Stimulated activated CD4-positive, alpha-beta T cell treated with anti-CD3 and anti-CD28 coated beads, Interleukin-1b, Interleukin-23, amount 100 ng/mL, for 24 hours (primary cell): ENCODE data around the gene RALGPS1.
"Not testable (repeated sequence)": the region's sequence is repeated elsewhere in the genome, so short reads cannot be mapped to it uniquely, and the experiment has no call there.

Experiments
- DNase-seq, 4 experiments: peaks; one replicate each; pipeline ENCODE4 v3.0.0-alpha.2; 2020; ENCODE audit warnings: low read depth in 4 of 4, low spot score in 1 of 4

The RALGPS1 gene

DNA sequence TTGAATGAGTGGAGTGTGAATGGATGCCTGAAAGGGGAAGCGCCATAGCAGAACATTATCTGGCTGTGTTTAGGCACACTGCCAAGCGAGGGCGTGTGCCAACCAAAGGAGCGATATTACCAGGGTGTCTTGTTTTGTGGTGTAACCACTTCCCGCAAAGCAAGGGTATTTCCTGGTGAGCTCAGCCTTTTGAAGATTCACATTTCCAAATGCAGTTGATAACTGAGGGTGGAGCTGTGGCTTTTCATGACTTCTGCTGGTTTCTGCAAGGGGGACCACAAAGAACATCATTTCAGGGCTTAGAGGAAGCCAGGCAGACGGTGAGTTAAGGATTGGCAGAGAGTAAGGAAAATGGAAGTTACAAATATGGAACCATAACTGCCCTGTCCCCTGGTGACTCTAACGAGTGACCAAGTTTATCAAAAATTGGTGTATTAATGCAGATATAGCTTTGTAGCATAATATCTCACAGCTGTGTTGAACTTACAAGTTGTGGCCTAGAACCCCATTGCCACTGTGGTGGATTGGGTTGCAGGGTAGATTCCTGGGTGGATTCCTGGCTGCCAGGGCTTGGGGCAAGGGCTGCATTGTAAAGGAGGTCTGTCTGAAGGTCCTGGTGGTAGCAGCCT, 71.4 kb downstream of the RALGPS1 start:
- DNase-seq: peak; percentile 50 to 72 (median 56)

DNA sequence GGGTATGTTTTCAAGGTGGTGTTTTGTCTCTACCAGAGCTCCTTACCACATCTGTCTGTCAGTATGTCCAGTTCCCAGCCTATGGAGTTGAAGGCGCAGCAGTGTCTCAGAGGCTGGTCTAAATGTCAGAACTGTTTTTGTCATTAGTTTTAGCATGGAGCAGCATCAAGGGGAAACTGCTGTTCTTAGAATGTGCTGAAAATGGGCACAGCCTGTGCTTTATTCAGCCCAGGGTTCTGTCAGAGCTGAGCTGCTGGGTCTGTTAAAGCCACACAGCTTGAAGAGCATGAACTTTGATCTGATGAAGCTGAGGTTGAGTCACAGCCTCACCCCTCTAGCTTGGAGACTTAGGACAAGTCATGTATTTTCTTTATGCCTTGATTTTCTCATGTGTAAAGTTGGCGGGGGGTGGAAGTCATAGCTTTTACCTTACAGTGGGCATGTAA, 71.9 kb downstream of the RALGPS1 start:
- DNase-seq: no peak

DNA sequence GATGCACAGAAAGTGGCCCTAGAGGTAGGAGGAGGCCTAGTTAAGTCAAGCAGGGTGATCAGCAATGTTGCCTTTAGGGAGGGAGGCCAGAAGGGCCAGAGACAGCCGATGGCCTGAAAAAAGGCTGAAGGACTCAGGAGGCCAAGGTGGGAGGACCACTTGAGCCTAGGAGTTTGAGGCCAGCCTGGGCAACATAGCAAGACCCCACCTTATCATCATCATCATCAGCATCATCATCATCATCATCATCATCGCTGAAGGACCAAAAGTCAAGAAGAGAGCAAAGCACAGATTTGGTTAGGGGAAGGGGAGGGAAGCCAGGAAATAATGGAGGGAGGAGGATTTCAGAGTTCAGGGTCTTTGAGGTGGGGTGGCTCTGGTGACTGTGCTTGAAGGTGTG, 74.3 kb downstream of the RALGPS1 start:
- no peak for DNase-seq

DNA sequence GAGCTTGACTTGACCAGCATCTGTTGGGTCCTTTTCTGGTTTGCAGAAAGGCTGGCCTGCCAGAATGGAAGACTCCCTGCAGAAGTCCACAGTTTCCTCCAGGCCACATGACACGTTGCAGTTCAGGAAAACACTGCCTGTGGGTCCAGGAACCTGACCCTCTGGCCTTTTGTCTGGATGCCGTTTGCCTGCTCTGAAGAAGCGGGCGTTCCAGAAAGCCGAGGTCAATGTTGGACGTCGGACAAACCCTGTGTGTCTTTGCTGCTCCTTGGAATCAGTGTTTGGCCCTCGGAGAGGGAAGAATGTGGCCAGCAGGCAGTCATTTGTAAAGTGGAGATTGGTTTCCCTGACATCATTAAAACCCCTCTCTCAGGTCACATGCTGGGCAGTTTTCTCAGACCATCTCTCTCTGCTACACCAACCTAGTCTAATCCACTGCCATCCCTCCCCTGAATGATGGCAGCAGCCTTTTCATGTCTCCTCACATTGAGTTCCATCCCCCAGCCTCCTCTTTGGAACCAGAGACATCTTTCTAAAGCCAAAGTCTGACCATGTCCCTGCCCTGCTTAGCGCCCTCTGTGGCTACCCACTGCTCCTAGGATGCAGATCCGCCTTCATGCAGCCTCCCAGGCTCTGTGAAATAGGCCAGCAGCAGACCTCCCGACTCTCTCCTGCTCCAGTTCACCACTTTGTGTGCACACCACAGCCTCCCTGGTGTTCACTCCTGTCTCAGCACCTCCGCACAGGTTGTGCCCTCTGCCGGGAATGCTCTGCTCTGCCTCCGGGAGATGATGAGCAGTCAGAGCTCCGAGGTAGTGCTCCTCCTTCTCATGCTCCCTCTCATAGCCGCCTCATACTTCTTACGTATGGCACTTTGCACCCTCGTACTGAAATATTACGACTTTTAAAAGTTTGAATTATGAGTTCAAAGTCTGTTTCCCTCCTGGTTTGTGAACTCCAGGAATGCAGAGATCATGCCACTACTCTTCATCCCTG, 75.6 kb downstream of the RALGPS1 start:
- no peak for DNase-seq

DNA sequence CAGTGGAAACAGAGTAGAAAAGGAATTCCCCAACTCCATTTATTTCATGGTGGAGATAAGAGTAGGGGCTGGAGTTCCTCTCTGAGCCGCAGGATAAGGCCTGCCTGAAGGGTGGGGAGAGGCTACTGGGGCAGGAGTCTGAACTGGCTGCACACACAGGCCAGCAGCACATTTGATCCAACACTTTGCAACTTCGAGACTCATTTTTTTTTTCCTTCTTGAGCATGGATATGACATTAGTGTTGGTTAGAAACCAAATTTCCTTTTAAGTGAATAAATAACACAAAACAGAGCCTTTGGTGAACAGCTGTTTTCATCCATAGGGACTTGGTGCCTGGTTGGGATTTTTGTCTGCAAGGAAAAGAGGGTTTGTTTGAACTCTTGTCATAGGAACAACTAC, 76.6 kb downstream of the RALGPS1 start:
- DNase-seq: no peak

DNA sequence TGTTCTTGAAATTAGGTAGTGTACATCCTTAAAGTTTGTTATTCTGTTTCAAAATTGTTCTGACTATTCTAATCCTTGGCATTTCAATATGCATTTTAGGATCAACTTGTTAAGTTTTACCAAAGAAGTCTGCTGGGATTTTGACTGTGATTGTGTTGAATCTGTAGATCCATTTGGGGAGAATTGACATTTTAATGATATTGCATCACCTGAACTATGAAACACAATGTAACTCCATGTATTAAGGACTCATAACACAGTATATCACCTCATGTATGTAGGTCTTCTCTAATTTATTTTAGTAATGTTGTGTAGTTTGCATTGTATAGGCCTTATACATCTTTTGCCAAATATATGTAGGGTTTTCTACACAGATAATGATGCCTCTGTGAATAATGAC, 77.8 kb downstream of the RALGPS1 start:
- no peak for DNase-seq

DNA sequence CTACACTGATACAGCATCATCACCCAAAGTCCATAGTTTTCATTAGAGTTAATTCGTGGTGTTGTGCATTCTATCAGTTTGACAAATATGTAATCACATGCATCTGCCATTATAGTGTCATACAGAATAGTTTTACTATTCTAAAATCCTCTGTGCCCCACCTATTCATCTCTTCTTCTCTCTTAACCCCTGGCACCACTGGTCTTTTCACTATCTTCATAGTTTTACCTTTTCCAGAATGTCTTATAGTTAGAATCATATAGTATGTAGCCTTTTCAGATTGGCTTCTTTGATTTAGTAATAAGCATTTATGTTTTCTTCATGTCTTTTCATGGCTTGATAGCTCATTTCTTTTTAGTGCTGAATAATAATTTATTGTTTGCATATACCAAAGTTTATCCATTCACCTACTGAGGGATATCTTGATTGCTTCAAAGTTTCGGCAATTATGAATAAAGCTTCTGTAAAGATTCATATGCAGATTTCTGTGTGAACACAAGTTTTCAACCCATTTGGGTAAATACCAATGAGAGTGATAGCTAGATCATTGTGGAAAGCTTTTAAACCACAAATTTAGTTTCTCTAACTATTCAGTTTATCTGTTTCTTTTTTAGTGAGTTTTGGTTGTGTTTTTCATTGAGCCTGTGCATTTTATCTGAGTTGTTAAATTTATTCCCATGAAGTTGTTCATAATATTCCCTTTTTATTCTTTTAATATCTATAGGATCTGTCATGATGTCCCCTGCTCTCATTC, 84.9 kb downstream of the RALGPS1 start:
- no peak for DNase-seq

DNA sequence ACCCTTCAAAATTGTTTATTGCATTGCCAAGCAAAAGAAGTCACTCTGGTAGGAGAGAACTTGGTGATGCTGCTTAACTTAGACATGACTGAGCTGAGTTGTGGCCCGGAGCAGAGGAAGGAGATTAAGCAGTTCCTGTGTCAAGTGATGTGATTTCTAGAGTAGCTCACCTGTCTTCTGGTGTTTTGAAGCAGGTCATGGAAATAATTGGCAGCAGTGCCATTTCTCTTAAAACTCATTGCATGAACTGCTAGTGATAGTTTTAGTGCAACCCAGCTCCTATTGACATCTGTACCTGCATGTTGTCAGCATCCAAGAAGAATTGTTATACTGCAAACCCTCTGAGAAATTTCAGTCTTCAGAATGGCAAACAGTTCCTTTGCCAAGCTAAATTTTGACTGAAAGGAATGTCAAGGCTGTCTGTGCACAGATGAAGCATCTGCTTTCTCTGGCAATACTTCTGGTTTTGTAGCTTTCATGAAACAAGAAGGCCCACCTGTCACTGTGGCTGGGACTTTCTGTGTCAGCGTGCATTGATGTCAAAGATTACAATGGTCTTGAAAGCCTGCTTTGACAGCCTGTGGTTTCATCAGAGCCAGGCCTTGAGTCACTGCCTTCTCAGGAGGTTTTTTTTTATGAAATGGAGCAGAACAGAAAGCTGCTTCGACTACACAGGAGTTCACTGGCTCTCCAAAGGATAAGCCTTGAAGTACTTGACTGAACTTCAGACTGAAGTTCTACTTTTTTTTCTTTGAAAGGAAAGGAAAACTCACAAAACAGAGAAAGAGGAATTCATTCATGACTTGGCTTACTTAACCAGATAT, 90.6 kb downstream of the RALGPS1 start:
- peak; percentile 25 to 60 (median 44) for DNase-seq

DNA sequence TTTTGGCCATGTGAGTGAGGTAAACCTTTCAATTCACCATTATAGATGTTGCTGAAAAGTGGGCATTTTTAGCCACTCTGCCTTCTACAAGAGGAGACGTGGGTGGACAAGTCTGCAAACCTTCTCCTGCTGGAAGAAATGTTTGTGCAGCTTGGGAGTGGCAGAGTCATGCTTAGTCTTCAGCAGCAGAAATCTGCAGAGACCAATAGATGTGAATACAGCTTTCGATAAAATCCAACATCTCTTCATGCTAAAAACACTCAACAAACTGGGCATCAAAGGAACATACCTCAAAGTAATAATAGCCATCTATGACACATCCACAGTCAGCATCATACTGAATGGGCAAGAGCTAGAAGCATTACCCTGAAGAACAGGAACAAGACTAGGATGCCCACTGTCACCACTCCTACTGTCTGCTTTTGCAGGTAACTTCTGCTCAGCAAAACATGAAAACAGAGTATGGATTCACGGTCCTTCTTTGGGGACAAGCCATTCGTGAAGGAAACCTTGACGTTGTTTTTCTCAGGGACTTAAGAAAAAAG, 91.3 kb downstream of the RALGPS1 start:
- no peak for DNase-seq

DNA sequence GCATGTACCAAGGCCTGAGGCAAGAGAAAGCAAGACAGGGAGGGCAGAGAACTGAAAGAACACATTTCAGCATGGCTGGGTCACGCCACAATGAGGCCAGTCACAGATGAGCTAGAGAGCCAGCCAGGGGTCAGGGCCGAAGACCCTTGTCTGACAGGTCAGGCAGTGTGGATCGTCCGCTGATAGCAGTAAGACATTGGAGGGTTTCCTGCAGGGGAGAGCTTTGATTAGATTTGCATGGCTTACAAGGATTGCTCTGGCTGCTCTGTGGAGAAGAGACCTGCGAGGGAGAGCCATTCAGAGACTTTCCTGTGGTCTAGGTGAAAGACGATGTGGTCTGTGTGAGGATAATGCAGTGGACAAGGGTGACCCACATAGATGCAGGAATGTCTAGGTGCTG, 93.1 kb downstream of the RALGPS1 start:
- DNase-seq: no peak

DNA sequence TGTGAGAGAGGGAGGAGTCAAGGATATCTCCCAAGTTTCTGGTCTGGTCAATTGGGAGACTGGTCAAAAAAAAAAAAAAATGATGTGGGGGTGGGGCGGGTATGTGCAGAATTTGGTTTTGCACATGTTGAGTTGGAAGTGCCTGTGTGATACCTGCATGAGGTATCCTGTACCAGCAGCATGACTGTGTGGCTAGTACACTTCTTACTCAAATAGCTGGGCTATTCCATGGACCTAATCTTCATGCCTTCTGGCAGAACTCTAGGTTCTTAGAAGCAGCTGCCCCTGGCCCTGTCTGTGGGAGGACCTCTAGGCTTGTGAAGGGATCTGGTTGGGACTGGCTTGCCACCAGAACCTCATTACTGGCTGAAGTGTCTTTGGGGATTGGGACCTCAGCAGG, 93.5 kb downstream of the RALGPS1 start:
- DNase-seq: no peak

DNA sequence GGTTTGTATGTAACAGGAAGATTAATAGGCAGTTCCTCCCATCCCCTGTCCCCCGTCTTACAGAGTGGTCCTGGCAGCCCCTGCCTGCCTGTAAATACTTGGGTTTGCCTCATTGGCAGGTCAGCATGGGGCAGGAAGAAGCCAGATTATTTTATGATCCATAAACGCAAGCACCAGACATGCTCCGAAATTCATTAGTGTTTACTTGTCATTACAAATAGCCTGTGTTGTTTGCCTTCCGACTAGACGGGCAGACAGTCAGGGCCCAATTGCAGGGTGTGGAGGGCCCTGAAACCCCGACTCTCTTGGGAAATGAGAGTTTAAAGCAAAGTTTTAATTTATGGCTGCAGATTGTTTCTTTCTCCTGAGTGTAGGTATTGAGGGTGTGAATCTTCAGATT, 97.2 kb downstream of the RALGPS1 start:
- DNase-seq: no peak

DNA sequence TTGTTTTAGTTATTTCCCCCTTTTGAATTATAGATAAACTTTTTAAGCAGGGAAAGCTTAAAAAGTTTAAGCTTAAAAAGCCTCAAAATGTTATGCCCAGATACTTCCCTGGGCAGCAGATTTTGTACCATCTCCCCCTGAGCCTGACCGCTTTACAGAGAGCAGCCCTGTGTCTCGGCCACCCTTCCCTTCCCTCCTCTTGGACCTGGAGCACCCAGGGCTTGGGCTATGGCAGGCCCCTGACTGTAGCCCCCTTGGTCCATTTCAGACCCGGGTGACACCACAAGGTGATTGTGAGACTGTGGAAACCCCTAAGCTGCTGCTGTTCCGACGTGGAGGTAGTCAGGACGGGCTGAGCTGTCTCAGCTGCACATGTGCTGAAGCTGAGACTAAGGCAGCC, 97.7 kb downstream of the RALGPS1 start:
- no peak for DNase-seq

DNA sequence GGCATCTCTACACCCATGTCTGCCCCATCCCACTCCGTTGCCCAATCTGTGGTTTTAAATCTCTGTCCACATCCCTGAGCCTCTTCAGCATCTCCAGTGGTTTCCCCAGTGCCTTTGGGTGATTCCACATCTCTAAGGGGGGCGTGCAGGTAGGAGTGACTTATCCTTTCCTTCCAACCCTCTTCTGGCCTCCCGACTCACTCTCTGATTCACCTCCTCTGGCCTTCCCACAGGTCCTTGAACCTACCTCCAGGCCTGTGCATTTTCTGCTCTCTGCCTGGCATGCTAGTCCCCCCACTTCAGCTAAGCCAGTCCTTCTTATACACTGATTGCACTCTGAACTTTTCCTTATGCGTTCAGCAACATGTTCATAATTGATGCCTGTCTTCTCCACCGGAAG, 99.0 kb downstream of the RALGPS1 start:
- no peak for DNase-seq

DNA sequence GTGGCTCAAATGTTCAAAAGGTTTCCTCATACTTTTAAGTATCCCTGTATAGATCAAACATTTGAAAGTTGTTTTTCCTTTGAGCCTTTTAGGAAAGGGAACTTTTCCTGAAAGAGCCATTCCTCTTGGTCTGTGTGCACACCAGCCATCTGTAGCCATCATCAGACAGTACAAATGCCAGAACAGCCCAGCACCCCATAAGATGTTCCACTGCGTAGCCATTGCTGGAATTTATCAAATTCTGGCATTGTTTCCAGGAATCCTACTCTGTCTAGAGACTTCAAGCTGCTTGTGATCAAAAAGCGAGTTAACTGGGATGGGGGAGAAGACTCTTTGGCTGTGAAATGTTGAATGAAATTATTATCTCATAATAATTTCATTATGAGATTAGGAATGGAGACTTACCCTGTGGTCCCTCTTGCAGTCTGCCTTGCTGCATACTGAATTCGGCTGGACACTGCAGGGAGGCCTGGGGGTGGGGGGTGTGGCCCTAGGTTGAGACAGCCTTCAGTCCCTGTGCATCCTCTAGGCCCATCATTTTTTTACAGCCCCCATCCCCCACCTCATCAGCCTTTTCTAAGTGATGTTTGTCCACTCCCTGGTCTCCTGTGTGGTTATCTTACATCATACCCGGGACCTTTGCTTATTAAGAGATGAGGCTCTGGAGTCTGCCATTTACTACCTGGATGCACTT, 99.8 kb downstream of the RALGPS1 start:
- no peak for DNase-seq

DNA sequence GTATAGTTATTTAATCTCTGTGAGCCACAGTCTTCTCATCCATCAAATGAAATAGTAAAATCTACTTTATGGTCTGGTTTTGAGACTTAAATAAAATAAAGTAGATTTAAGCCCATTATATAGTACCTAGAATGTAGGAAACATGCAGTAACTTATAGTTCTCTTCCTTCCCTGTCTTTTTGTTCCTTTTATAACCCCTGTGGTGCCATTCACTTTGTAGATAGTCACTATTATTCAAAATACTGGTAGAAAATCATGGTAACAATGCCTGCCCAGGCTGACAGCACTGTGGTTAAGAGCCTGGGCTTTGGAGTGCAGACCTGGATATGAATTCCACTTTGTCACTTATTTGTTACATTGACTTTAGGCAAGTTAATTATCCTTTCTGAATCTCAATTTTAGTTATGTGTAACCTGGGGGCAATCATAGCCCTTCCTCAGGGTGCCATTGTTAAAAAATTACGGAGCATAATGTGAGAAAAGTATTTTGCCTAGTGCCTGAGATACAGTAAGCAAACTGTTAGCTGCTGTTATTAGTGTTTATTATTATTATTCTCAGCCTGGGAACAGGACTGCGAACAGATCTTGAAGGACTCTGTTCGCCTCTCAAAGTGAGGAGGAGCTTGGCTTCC, 100.4 kb downstream of the RALGPS1 start:
- DNase-seq: no peak

DNA sequence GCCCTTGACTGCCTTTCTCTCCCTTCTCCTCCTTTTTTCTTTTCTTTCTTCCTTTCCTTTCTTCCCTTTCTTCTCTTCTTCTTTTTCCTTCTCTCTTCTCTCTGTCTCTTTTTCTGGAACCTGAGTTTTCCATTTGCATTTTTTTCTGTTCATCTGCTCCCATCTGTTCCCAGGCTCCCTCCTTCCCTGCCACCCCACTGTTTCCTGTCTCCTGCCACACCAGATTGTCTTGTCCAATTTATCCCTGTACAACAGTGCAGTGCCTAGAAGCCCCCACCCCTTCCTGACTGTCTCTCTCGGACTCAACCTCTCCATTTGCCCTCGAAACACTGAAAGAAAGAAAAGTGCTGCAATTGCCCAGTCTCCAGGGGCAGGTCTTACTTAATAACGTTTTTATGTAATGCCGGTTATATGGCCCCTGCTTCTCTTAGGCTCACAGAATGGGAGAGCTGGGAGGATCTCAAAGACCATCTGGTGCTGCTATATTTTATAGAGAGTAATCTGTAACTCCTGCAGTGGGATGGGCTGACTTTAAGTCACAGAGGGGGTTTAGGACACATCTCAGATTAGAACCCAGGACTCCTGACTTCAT, 101.4 kb downstream of the RALGPS1 start:
- DNase-seq: no peak

DNA sequence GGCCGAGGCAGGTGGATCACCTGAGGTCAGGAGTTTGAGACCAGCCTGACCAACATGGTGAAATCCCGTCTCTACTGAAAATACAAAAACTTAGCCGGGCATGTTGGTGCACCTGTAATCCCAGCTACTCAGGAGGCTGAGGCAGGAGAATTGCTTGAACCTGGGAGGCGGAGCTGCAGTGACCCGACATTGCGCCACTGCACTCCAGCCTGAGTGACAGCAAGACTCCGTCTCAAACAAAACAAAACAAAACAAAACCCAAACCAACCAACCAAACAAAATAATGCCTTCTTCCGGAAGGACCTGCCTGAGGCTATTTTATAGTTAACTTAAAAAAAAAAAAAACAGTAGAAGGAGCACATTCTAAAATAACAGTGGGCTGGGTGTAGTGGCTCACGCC, 103.4 kb downstream of the RALGPS1 start:
- DNase-seq: not testable (repeated sequence)

DNA sequence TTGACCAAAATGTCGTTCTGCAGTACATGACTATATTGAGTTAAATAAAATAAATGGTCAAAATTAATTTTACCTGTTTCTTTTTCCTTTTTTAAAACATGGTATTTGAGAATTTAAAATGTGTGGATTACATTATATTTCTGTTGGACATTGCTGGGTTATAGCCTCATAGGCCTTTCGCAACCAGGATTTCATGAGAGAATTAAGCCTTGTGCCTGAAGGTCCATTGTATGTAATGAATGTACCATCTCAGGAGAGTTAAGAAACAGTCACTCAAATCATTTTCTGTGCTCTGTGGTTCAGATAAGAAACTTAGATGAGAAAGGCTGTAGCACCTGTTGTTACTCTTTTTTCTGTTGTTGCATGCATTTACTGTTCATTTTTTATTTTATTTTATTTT, 104.4 kb downstream of the RALGPS1 start:
- DNase-seq: no peak
